ENCODE measurements around the gene DMD. TPM values are rescaled to one million over a fixed set of nuclear protein-coding genes. Genes with fewer than 3 reads are reported as not detected.

The DMD gene
- total and polyA plus RNA-seq, 2 of the 13 experiments (the other 11 are each of a cell fraction or from before 2014, with no cell fraction given): 17.6 to 25.9 TPM

GRCh38 chrX:31483336-31483735, 1728.0 kb downstream of the DMD start:
- FAIRE-seq (no peak), ATAC-seq (no peak), DNase-seq (ENCODE audit: low spot score) (no peak)
- Histone ChIP-seq H3K9me3 (ENCODE audit: low read length) (no peaks in the 10 kb centered on the region), H3K27me3 (ENCODE audit: control insufficient read depth in 1 of 2, insufficient read depth in 2 of 2, low read length in 2 of 2) (no peaks in the 10 kb centered on the region), H3K79me2 (ENCODE audit: insufficient read depth, low read length) (no peaks in the 10 kb centered on the region), H3K27ac (ENCODE audit: extremely low read length, insufficient read depth, low read length) (no peak overlapping the region), H3K4me2 (ENCODE audit: low read depth, low read length) (no peak overlapping the region), H3K4me3 (replicated peaks in 1 of 3; ENCODE audit: insufficient read depth in 1 of 3, low read depth in 2 of 3, low read length in 3 of 3) (no peak overlapping the region), H3K4me1 (ENCODE audit: insufficient read depth, low read length) (no peaks in the 10 kb centered on the region), H3K9ac (ENCODE audit: insufficient read depth, low read depth, low read length) (no peak overlapping the region), H2AFZ (ENCODE audit: low read length) (no peak overlapping the region), H3K36me3 (replicated peaks in 1 of 2; ENCODE audit: control insufficient read depth in 1 of 2, insufficient read depth in 2 of 2, low read length in 2 of 2) (no peaks in the 10 kb centered on the region), H4K20me1 (ENCODE audit: insufficient read depth, low read length) (no peaks in the 10 kb centered on the region)
- in situ Hi-C loops (cut with HindIII; ENCODE audit: extremely low pct_ligation_motif_present, low pct_unique_long_range_greater_than_20kb) (no loop called here), intact Hi-C loops (cut with micrococcal nuclease; ENCODE audit: unreplicated experiment) (no loop called here)
- 63% methylated on average over 5 of the region's 5 CpGs for WGBS (ENCODE audit: low lambda C conversion rate)
- ChIA-PET CTCF (ENCODE audit: low intra/inter-chr PET ratio, low total read pairs) (no interaction called here), POLR2A (no interaction called here)
- no TSS peak for BruUV-seq (replicated peaks)
- TF ChIP-seq CHD4 (IDR thresholded peaks at IDR 0.05; ENCODE audit: borderline replicate concordance, low read length) (no peak), RORA (CRISPR knock-in tag; IDR thresholded peaks at IDR 0.05) (no peak), ZNF235 (CRISPR knock-in tag; IDR thresholded peaks at IDR 0.05; ENCODE audit: borderline replicate concordance) (no peak), ZFP90 (CRISPR knock-in tag; IDR thresholded peaks at IDR 0.05; ENCODE audit: borderline replicate concordance) (no peak), ZBTB49 (CRISPR knock-in tag; IDR thresholded peaks at IDR 0.05; ENCODE audit: borderline replicate concordance) (no peak), MIER2 (CRISPR knock-in tag; IDR thresholded peaks at IDR 0.05) (no peak), THAP11 (CRISPR knock-in tag; IDR thresholded peaks at IDR 0.05) (no peak), ZNF850 (CRISPR knock-in tag; conservative IDR thresholded peaks at IDR 0.05) (no peak), KDM5A (IDR thresholded peaks at IDR 0.05; ENCODE audit: borderline replicate concordance, low read length) (no peak)

Data from HepG2 (cell line).